Chondrocyte (in vitro differentiated cells): ENCODE data around the gene LRP11. TPM values are rescaled to one million over a fixed set of nuclear protein-coding genes. Genes with fewer than 3 reads are reported as not detected.
A peak's percentile ranks its signal among the peaks of the same experiment; 100 is the strongest.
"Not testable (repeated sequence)": the region's sequence is repeated elsewhere in the genome, so short reads cannot be mapped to it uniquely, and the experiment has no call there.

Source experiments
- DNase-seq: peaks from one replicate; pipeline ENCODE4 v3.0.0; 2021; ENCODE audit warnings: mixed read lengths, low spot score
- H3K27ac Mint-ChIP-seq: one replicate; pipeline ENCODE4 v1.8.0; 2021; ENCODE audit warnings: mild to moderate bottlenecking, moderate library complexity, mixed read lengths; ENCODE audit not compliant: unreplicated experiment
- H3K27me3 Mint-ChIP-seq: 2 replicates; pipeline ENCODE4 v1.8.0; 2021; ENCODE audit warnings: low read depth, mixed read lengths
- H3K36me3 Mint-ChIP-seq: 2 replicates; pipeline ENCODE4 v1.8.0; 2021; ENCODE audit warnings: low read depth, mixed read lengths
- H3K4me1 Mint-ChIP-seq: 2 replicates; pipeline ENCODE4 v1.8.0; 2021; ENCODE audit warnings: low read depth, mild to moderate bottlenecking, mixed read lengths
- H3K4me3 Mint-ChIP-seq: one replicate; pipeline ENCODE4 v1.8.0; 2021; ENCODE audit warnings: mild to moderate bottlenecking, moderate library complexity, mixed read lengths; ENCODE audit not compliant: unreplicated experiment
- H3K9me3 Mint-ChIP-seq: 2 replicates; pipeline ENCODE4 v1.8.0; 2021; ENCODE audit warnings: low read depth, mixed read lengths
- total RNA-seq: library from RNA; stranded (reverse); gene quantifications from 3 replicates; pipeline ENCODE4 v1.2.1, GENCODE V29; 2021
- TF ChIP-seq, protein P1 (sequence below): fragments of 200-600 bp; sonication (generic); IDR thresholded peaks from 2 replicates; pipeline ENCODE4 v1.5.0; 2021; ENCODE audit warnings: antibody characterized with exemption, mild to moderate bottlenecking, moderate library complexity

The LRP11 gene
- total RNA-seq, 1 donor from 2014 or later, result 61.9 TPM

DNA sequence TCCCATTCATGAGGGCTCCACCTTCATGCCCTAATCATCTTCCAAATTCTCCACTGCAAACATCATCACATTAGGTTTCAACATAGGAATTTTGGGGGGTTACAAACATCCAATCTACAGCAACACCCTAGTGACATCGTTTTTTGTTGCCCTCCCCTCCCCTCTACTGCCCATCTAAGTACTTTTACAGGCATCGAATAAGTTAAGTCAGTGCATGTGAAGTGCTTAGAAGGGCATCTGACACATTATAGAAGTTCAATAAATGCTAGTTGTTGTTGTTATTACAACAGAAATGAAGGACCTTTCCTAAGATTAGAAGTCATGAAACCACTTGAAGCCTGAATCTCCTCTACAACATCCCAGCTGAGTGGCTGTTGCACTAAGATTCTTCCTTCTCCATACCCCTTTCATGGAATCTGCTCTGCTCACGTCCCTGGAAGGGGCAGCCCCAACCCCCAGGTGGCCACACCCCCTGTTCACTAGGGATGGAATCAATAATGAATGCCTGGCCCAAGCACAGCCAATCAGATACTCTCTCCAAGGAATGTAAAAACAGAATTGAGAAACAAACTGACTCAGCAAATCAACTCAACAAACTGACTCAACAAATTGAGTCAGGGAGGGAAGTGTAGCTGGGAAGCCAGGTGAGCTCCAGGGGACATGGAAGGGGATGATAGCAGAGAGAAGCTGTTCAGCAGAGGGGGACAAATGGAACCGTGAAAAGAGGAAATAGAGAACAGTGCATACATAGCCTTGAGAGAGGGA lies 3.9 kb upstream of the LRP11 start:
- DNase-seq, result no peak
- H3K4me1 Mint-ChIP-seq, result peaks cover 11% of the 10 kb centered on the region
- no peaks in the 10 kb centered on the region for H3K36me3 Mint-ChIP-seq
- no peak overlapping the region for H3K27ac Mint-ChIP-seq
- no peaks in the 10 kb centered on the region for H3K27me3 Mint-ChIP-seq
- TF ChIP-seq, protein P1, sequence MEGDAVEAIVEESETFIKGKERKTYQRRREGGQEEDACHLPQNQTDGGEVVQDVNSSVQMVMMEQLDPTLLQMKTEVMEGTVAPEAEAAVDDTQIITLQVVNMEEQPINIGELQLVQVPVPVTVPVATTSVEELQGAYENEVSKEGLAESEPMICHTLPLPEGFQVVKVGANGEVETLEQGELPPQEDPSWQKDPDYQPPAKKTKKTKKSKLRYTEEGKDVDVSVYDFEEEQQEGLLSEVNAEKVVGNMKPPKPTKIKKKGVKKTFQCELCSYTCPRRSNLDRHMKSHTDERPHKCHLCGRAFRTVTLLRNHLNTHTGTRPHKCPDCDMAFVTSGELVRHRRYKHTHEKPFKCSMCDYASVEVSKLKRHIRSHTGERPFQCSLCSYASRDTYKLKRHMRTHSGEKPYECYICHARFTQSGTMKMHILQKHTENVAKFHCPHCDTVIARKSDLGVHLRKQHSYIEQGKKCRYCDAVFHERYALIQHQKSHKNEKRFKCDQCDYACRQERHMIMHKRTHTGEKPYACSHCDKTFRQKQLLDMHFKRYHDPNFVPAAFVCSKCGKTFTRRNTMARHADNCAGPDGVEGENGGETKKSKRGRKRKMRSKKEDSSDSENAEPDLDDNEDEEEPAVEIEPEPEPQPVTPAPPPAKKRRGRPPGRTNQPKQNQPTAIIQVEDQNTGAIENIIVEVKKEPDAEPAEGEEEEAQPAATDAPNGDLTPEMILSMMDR, result no peak
- H3K9me3 Mint-ChIP-seq, result peaks cover 6% of the 10 kb centered on the region
- no peak overlapping the region for H3K4me3 Mint-ChIP-seq

DNA sequence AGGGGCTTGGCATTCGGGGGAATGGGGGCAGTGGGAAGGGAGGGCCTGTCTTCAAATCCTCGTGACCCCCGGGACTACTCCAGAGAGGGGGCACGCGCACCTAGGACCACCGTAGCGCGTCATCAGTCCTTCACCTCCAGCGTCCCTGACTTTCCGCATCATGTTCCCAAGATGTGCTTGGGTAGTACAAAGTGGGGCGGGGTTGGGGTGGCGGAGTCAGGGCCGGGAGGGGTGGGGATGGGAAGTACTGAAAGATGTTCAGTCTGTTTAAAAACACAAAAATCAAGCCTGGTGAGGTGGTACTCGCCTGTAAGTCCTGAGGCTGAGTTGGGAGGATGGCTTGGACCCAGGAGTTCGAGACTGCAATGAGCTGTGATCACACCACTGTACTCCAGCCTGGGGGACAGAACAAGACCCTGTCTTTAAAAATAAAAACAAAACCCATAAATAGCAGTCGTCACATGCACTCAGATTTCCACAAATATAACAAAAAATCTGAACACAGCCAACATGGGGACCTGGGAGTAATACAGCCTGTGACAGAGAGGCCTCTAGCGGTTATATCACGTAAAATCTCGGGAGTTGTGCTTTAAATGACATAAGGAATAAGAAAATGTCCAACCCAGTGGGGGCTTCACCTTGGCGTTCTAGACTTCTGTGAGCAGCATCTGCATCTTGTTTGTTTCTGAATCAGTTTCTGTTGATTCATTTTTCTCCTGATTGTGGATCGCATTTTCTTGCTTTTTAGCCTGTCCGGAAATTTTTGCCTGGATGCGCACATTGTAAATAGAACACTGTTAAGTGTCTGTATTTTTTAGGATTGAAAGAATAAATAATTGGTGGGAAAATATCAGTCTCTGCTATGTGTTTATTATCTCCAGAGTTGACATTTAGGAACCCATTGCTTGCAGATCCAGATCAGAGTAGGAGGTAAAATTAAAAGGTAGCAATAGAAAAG lies 698 bp upstream of the LRP11 start:
- Mint-ChIP-seq H3K9me3 (no peaks in the 10 kb centered on the region), H3K27me3 (no peaks in the 10 kb centered on the region), H3K4me3 (peak overlapping the region; percentile 69), H3K36me3 (no peaks in the 10 kb centered on the region), H3K27ac (peak overlapping the region; percentile 95), H3K4me1 (peaks cover 43% of the 10 kb centered on the region)
- DNase-seq, result no peak
- TF ChIP-seq, protein P1, result peak; percentile 89

DNA sequence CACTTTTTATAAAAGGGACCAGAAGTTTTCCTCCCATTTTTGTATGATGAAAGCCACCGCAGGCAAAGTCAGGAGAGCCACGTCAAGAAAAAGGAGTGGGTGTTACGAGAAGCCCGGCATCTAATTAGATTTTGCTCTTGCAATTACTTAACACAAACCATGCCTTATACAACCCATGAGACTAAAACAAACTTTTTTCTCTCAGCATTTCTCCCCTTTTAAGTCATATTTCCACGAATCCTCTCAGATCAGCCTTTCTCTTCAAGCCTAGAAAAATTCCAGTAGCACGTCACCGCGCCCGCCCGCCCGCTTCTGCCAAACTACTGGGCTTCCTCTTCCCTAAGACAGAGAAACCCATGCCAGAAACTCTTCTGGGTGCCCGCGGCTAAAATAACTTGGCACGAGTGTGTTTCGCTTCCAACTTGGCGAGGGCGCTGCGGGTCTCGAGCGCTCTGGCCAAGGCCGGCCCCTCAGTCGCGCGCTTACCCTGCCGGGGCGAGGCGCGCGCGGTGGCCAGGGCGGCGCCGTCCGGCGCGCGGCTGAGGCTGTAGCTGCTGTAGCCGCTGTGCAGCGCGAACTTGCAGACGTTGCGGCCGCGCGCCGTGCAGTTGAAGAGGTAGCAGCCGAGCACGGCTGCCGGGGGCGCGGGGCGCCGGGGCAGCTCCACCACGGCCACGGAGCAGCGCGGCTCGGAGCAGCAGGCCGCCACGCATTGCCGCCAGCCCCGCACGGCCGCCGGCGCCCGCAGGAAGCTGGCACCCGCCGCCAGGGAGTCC lies 1.0 kb downstream of the LRP11 start:
- H3K9me3 Mint-ChIP-seq, result no peaks in the 10 kb centered on the region
- peak; percentile 95 for DNase-seq
- H3K27me3 Mint-ChIP-seq, result no peaks in the 10 kb centered on the region
- H3K36me3 Mint-ChIP-seq, result no peaks in the 10 kb centered on the region
- peaks cover 60% of the 10 kb centered on the region for H3K4me1 Mint-ChIP-seq
- H3K27ac Mint-ChIP-seq, result peak overlapping the region; percentile 96
- TF ChIP-seq, protein P1, result peak; percentile 18
- H3K4me3 Mint-ChIP-seq, result peak overlapping the region; percentile 82

DNA sequence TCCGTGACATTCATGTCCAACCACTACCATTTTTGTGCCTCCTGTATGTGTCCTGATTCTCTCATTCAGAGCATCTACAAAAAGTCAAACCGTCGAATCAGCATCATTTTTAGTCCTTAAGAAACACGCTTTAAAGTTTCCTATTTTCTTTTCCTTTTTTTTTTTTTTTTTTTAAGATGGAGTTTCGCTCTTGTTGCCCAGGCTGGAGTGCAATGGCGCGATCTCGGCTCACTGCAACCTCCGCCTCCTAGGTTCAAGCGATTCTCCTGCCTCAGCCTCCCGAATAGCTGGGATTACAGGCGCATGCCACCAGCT lies 1.8 kb downstream of the LRP11 start:
- DNase-seq, H3K36me3 Mint-ChIP-seq, H3K27me3 Mint-ChIP-seq, H3K9me3 Mint-ChIP-seq: not testable (repeated sequence)
- H3K27ac Mint-ChIP-seq, result peak overlapping the region; percentile 96
- peak overlapping the region; percentile 82 for H3K4me3 Mint-ChIP-seq
- H3K4me1 Mint-ChIP-seq, result peaks cover 66% of the 10 kb centered on the region

DNA sequence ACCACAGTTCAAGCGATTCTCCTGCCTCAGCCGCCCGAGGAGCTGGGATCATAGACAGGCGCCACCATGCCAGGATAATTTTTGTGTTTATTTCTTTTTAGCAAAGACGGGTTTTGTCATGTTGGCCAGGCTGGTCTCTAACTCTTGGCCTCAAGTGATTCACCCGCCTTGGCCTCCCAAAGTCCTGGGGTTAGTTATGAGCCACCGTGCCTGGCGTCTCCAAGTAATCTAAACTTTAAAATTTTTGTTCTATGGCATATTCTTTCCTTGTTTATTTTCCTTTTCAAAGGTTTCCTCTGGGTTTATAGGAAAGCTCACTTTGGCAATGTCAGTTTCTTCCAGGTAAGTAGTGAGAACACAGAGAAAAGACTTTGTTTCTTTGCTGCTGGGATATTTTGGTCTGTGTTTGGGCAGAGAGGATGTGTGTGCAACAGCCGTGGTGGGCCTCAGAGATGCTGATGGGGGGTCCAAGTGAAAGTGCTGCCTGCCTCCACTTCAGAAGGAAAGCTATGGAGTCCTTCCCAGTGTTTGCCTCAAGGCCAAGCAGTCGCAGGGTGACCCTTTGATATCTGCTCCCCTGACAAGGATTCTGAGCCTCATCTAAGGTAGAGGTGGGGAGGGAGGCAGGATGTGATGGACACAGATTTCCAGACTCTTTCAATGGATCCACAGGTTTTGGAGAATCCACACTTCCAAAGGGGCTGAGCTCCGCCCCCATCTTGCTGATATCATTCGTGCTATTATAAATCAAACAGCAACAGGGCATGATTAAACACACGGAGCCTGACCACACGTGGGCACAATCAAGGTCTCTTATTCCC lies 2.3 kb downstream of the LRP11 start:
- Mint-ChIP-seq H3K27me3 (no peaks in the 10 kb centered on the region), H3K27ac (peak overlapping the region; percentile 96), H3K4me1 (peaks cover 72% of the 10 kb centered on the region), H3K36me3 (no peaks in the 10 kb centered on the region), H3K4me3 (peak overlapping the region; percentile 82), H3K9me3 (no peaks in the 10 kb centered on the region)
- TF ChIP-seq, protein P1, result peak; percentile 24
- DNase-seq, result no peak
